WTC11 (cell line): ENCODE data around the gene NNAT.

Source experiments
- AFF4 ChIP-seq: sonication (generic); formaldehyde crosslinking; IDR thresholded peaks from 2 replicates; pipeline ENCODE4 v1.8.1; 2023; ENCODE audit warnings: mild to moderate bottlenecking, missing genetic modification reagents, borderline replicate concordance
- AR ChIP-seq: fragments of 250-450 bp; sonication (Bioruptor Pico); IDR thresholded peaks from 2 replicates; pipeline ENCODE4 v1.9.0; 2021; ENCODE audit warnings: mild to moderate bottlenecking
- ARID4B ChIP-seq: sonication (generic); formaldehyde crosslinking; IDR thresholded peaks from 2 replicates; pipeline ENCODE4 v1.8.0; 2023; ENCODE audit warnings: missing genetic modification reagents, mild to moderate bottlenecking, borderline replicate concordance
- ATF2 ChIP-seq: sonication (generic); formaldehyde crosslinking; IDR thresholded peaks from 2 replicates; pipeline ENCODE4 v1.8.1; 2022; ENCODE audit warnings: low read depth, missing genetic modification reagents, borderline replicate concordance
- CREM ChIP-seq: sonication (generic); formaldehyde crosslinking; IDR thresholded peaks from 2 replicates; pipeline ENCODE4 v1.8.1; 2022; ENCODE audit warnings: mild to moderate bottlenecking, missing genetic modification reagents, moderate library complexity
- CTCF ChIP-seq: fragments of 200-600 bp; IDR thresholded peaks from 2 replicates; pipeline ENCODE4 v1.8.0; 2022; ENCODE audit warnings: antibody characterized with exemption
- FOXJ3 ChIP-seq: sonication (generic); formaldehyde crosslinking; IDR thresholded peaks from 2 replicates; pipeline ENCODE4 v1.9.0; 2021; ENCODE audit warnings: missing genetic modification reagents, mild to moderate bottlenecking, borderline replicate concordance
- MAX ChIP-seq: sonication (generic); formaldehyde crosslinking; IDR thresholded peaks from 2 replicates; pipeline ENCODE4 v1.8.0; 2022; ENCODE audit warnings: mild to moderate bottlenecking, missing genetic modification reagents
- RELA ChIP-seq: sonication (generic); formaldehyde crosslinking; IDR thresholded peaks from 2 replicates; pipeline ENCODE4 v1.8.1; 2022; ENCODE audit warnings: missing genetic modification reagents, mild to moderate bottlenecking, borderline replicate concordance
- TEAD4 ChIP-seq: sonication (generic); formaldehyde crosslinking; IDR thresholded peaks from 2 replicates; pipeline ENCODE4 v1.8.0; 2022; ENCODE audit warnings: mild to moderate bottlenecking, missing genetic modification reagents
- TP53 ChIP-seq: sonication (generic); formaldehyde crosslinking; IDR thresholded peaks from 2 replicates; pipeline ENCODE4 v1.8.1; 2023; ENCODE audit warnings: mild to moderate bottlenecking, missing genetic modification reagents
- ZNF317 ChIP-seq: sonication (generic); formaldehyde crosslinking; IDR thresholded peaks from 2 replicates; pipeline ENCODE4 v1.8.1; 2023; ENCODE audit warnings: low read depth, mild to moderate bottlenecking, moderate library complexity, missing genetic modification reagents, borderline replicate concordance
- ZSCAN18 ChIP-seq: fragments of 250-450 bp; sonication (Bioruptor Pico); IDR thresholded peaks from 2 replicates; pipeline ENCODE4 v2.1.2; 2022; ENCODE audit warnings: mild to moderate bottlenecking, moderate library complexity

- TF ChIP-seq CTCF: no peak
- TF ChIP-seq MAX (CRISPR knock-in tag): no peak
- TF ChIP-seq ATF2: no peak
- no peak for TF ChIP-seq RELA (CRISPR knock-in tag)
- no peak for TF ChIP-seq ARID4B (CRISPR knock-in tag)
- no peak for TF ChIP-seq FOXJ3 (CRISPR knock-in tag)
- TF ChIP-seq AFF4 (CRISPR knock-in tag): no peak
- no peak for TF ChIP-seq ZNF317 (CRISPR knock-in tag)
- no peak for TF ChIP-seq TP53
- no peak for TF ChIP-seq AR (CRISPR knock-in tag)
- no peak for TF ChIP-seq ZSCAN18 (CRISPR knock-in tag)
- TF ChIP-seq CREM: no peak
- TF ChIP-seq TEAD4: no peak
Measured at GRCh38 chr20:37494796-37495195, 26.3 kb upstream of the NNAT start.
